ENCODE measurements around the gene ITPR2. TPM values are rescaled to one million over a fixed set of nuclear protein-coding genes. Genes with fewer than 3 reads are reported as not detected.

ITPR2 gene
- total and polyA plus RNA-seq, 2 of the 8 experiments (the other 6 are each of a cell fraction or from before 2014, with no cell fraction given), result 4.1 to 48.3 TPM

GRCh38 chr12:26611598-26611997 lies 221.4 kb downstream of the ITPR2 start (continued):
- TF ChIP-seq YY1 (IDR thresholded peaks at IDR 0.05; ENCODE audit: low read depth, low read length) (no peak), CHD1 (IDR thresholded peaks at IDR 0.05; ENCODE audit: low read depth, low read length) (no peak)
